Central memory CD8-positive, alpha-beta T cell (primary cell): Measurements from ENCODE around the gene TNFAIP8L1.
A peak's percentile ranks its signal among the peaks of the same experiment; 100 is the strongest.

Experiments
- ATAC-seq: fragments of 150-1000 bp; cut with Tn5 transposase; replicated peaks from 2 replicates; pipeline ENCODE4 v1.10.0; 2022; ENCODE audit warnings: mild to moderate bottlenecking, moderate FRiP score, moderate number of reproducible peaks; ENCODE audit not compliant: poor library complexity, severe bottlenecking; ENCODE audit errors: extremely low read depth
- DNase-seq, 2 donors: peaks; one replicate each; pipeline ENCODE4 v3.0.0; 2021; ENCODE audit warnings: low spot score in 2 of 2
- H3K27ac Mint-ChIP-seq: one replicate; pipeline ENCODE4 v1.8.0; 2022; ENCODE audit warnings: low read depth, mild to moderate bottlenecking, moderate library complexity, mixed read lengths
- H3K27me3 Mint-ChIP-seq: one replicate; pipeline ENCODE4 v1.8.0; 2022; ENCODE audit warnings: mixed read lengths
- H3K36me3 Mint-ChIP-seq: one replicate; pipeline ENCODE4 v1.8.0; 2022; ENCODE audit warnings: mild to moderate bottlenecking, moderate library complexity, mixed read lengths; ENCODE audit not compliant: insufficient read depth
- H3K4me1 Mint-ChIP-seq: one replicate; pipeline ENCODE4 v1.8.0; 2022; ENCODE audit warnings: mixed read lengths
- H3K4me3 Mint-ChIP-seq: one replicate; pipeline ENCODE4 v1.8.0; 2022; ENCODE audit warnings: mild to moderate bottlenecking, moderate library complexity, mixed read lengths
- H3K9me3 Mint-ChIP-seq: one replicate; pipeline ENCODE4 v1.8.0; 2022; ENCODE audit warnings: mixed read lengths

The TNFAIP8L1 gene

GRCh38 chr19:4693471-4694121, 54.3 kb downstream of the TNFAIP8L1 start:
- no peak overlapping the region for H3K4me3 Mint-ChIP-seq
- no peaks in the 10 kb centered on the region for H3K9me3 Mint-ChIP-seq
- ATAC-seq (no peak), DNase-seq (no peak)
- no peaks in the 10 kb centered on the region for H3K27me3 Mint-ChIP-seq
- H3K36me3 Mint-ChIP-seq, result peaks cover 36% of the 10 kb centered on the region
- H3K27ac Mint-ChIP-seq, result no peak overlapping the region
- peaks cover 4% of the 10 kb centered on the region for H3K4me1 Mint-ChIP-seq

- H3K27ac Mint-ChIP-seq, result no peak overlapping the region
- peaks cover 37% of the 10 kb centered on the region for H3K36me3 Mint-ChIP-seq
- ATAC-seq (no peak), DNase-seq (no peak)
- H3K4me3 Mint-ChIP-seq, result no peak overlapping the region
- H3K9me3 Mint-ChIP-seq, result no peaks in the 10 kb centered on the region
- peaks cover 4% of the 10 kb centered on the region for H3K4me1 Mint-ChIP-seq
- no peaks in the 10 kb centered on the region for H3K27me3 Mint-ChIP-seq
These were observed 55.1 kb downstream of the TNFAIP8L1 start for GRCh38 chr19:4694211-4694987.

GRCh38 chr19:4695224-4695731, 56.0 kb downstream of the TNFAIP8L1 start:
- H3K27me3 Mint-ChIP-seq, result no peaks in the 10 kb centered on the region
- H3K4me3 Mint-ChIP-seq, result no peak overlapping the region
- DNase-seq (no peak), ATAC-seq (no peak)
- H3K27ac Mint-ChIP-seq, result no peak overlapping the region
- peaks cover 42% of the 10 kb centered on the region for H3K36me3 Mint-ChIP-seq
- no peaks in the 10 kb centered on the region for H3K9me3 Mint-ChIP-seq
- H3K4me1 Mint-ChIP-seq, result peaks cover 4% of the 10 kb centered on the region

GRCh38 chr19:4697304-4697703, 58.0 kb downstream of the TNFAIP8L1 start:
- no peak overlapping the region for H3K27ac Mint-ChIP-seq
- H3K27me3 Mint-ChIP-seq, result no peaks in the 10 kb centered on the region
- no peaks in the 10 kb centered on the region for H3K9me3 Mint-ChIP-seq
- H3K4me3 Mint-ChIP-seq, result no peak overlapping the region
- no peak for ATAC-seq
- H3K4me1 Mint-ChIP-seq, result peaks cover 4% of the 10 kb centered on the region
- peaks cover 44% of the 10 kb centered on the region for H3K36me3 Mint-ChIP-seq
- DNase-seq, result no peak

GRCh38 chr19:4699826-4700692, 60.7 kb downstream of the TNFAIP8L1 start:
- Mint-ChIP-seq H3K27ac (no peak overlapping the region), H3K4me3 (no peak overlapping the region), H3K36me3 (peaks cover 47% of the 10 kb centered on the region), H3K4me1 (no peaks in the 10 kb centered on the region), H3K9me3 (no peaks in the 10 kb centered on the region), H3K27me3 (no peaks in the 10 kb centered on the region)
- no peak for DNase-seq
- no peak for ATAC-seq

- Mint-ChIP-seq H3K27me3 (no peaks in the 10 kb centered on the region), H3K4me3 (no peak overlapping the region), H3K36me3 (peaks cover 45% of the 10 kb centered on the region), H3K4me1 (no peaks in the 10 kb centered on the region), H3K27ac (no peak overlapping the region), H3K9me3 (no peaks in the 10 kb centered on the region)
- DNase-seq, result no peak
- ATAC-seq, result no peak
These were observed 61.3 kb downstream of the TNFAIP8L1 start for GRCh38 chr19:4700693-4700970.

- no peak overlapping the region for H3K4me3 Mint-ChIP-seq
- ATAC-seq (no peak), DNase-seq (no peak)
- no peaks in the 10 kb centered on the region for H3K27me3 Mint-ChIP-seq
- no peaks in the 10 kb centered on the region for H3K4me1 Mint-ChIP-seq
- peaks cover 43% of the 10 kb centered on the region for H3K36me3 Mint-ChIP-seq
- no peaks in the 10 kb centered on the region for H3K9me3 Mint-ChIP-seq
- no peak overlapping the region for H3K27ac Mint-ChIP-seq
These were observed 62.2 kb downstream of the TNFAIP8L1 start for GRCh38 chr19:4701557-4701956.

- no peaks in the 10 kb centered on the region for H3K4me1 Mint-ChIP-seq
- DNase-seq (no peak), ATAC-seq (no peak)
- H3K27me3 Mint-ChIP-seq, result no peaks in the 10 kb centered on the region
- peaks cover 42% of the 10 kb centered on the region for H3K36me3 Mint-ChIP-seq
- H3K27ac Mint-ChIP-seq, result peak overlapping the region; percentile 51
- H3K9me3 Mint-ChIP-seq, result no peaks in the 10 kb centered on the region
- H3K4me3 Mint-ChIP-seq, result no peak overlapping the region
These were observed 63.4 kb downstream of the TNFAIP8L1 start for GRCh38 chr19:4702764-4703163.

GRCh38 chr19:4703671-4704316, 64.5 kb downstream of the TNFAIP8L1 start:
- Mint-ChIP-seq H3K36me3 (peaks cover 40% of the 10 kb centered on the region), H3K27ac (no peak overlapping the region), H3K27me3 (no peaks in the 10 kb centered on the region), H3K4me1 (peaks cover 9% of the 10 kb centered on the region), H3K4me3 (no peak overlapping the region), H3K9me3 (no peaks in the 10 kb centered on the region)
- DNase-seq (no peak), ATAC-seq (no peak)

GRCh38 chr19:4704317-4704673, 65.0 kb downstream of the TNFAIP8L1 start:
- H3K27ac Mint-ChIP-seq, result no peak overlapping the region
- peaks cover 14% of the 10 kb centered on the region for H3K4me1 Mint-ChIP-seq
- no peak for DNase-seq
- no peak for ATAC-seq
- no peaks in the 10 kb centered on the region for H3K27me3 Mint-ChIP-seq
- H3K36me3 Mint-ChIP-seq, result peaks cover 40% of the 10 kb centered on the region
- no peaks in the 10 kb centered on the region for H3K9me3 Mint-ChIP-seq
- H3K4me3 Mint-ChIP-seq, result no peak overlapping the region
